Brain pericyte (primary cell): Measurements from ENCODE around the gene BCL2L13.
"Not testable (repeated sequence)": the region's sequence is repeated elsewhere in the genome, so short reads cannot be mapped to it uniquely, and the experiment has no call there.

ENCODE experiments used
- DNase-seq: peaks from one replicate; pipeline ENCODE4 v3.0.0-alpha.2; 2012; ENCODE audit warnings: low read depth, low spot score

Gene BCL2L13

GRCh38 chr22:17761138-17761488 is 122.6 kb downstream of the BCL2L13 start:
- no peak for DNase-seq

GRCh38 chr22:17763442-17763841 is 124.9 kb downstream of the BCL2L13 start:
- DNase-seq = not testable (repeated sequence)

GRCh38 chr22:17764036-17764435 is 125.5 kb downstream of the BCL2L13 start:
- no peak for DNase-seq

DNA sequence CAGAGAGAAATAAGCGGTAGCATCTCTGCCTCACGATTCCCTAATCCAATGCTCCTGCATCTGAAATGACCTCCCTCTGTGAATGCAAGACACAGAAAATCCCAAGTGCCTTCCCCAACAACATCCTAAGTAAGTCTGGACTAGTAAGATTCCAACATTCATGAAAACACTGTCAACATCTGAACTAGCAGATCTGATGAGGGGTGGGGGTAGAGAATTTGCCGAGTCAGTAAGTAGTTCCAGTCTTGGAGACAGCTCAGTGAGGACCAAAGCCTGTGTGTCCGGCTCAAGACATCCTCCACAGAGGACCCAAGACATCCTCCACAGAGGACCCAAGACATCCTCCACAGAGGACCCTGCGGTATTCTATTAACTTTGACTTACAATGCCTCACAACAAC is 126.3 kb downstream of the BCL2L13 start:
- DNase-seq = not testable (repeated sequence)

- DNase-seq = no peak
Observed at GRCh38 chr22:17767233-17768065, 128.9 kb downstream of the BCL2L13 start.

DNA sequence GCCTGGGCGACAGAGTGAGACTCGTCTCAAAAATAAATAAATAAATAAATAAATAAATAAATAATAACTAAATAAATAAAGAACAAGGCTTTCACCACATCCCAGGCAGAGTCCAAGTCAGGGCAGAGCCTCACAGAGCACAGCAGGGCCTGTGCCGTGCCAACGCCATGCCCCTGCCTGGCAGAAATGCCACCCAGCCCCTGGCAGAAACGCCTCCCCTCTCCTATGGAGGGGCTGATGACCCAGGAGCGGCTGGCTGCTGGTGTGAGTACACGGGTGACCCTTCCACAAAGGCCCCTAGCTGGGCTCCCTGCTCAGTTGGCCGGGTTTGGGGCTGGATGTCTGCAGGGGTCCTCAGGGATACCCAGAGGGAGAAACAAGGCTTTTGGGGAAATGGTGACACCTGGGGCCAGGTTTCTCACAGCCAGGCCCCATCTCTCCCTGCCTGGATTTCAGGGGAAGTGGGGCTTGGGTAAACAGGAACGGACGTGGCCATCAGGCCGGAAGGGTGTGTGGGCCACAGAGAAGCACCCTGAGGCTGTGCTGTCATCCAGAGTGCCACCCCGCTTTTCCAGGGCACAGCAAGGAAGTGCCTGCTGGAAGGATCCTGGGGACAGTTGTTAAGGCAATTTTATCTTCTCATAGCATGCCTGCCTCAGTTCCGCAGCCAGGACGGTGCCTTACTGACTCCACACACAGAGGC is 130.6 kb downstream of the BCL2L13 start:
- DNase-seq = no peak

DNA sequence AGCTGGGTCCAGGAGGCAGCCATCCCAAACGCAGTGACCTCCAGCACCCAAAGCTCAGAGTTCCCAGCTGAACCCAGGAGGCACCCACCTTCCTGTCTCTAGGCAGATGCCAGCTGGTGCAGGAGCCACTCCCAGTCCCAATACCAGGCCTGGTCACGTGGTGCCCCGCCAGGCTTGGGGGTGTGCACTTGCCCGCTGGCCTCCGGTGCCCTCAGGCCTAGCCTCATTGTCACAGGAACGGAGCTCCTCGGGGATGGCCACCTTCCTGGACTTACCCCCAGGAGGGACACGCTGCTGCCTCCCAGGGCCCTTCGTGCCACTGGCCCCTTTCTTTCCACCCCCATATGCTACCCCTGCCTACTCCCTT is 131.1 kb downstream of the BCL2L13 start:
- DNase-seq = no peak

- DNase-seq = no peak
Observed at GRCh38 chr22:17770180-17771077, 131.9 kb downstream of the BCL2L13 start.

DNA sequence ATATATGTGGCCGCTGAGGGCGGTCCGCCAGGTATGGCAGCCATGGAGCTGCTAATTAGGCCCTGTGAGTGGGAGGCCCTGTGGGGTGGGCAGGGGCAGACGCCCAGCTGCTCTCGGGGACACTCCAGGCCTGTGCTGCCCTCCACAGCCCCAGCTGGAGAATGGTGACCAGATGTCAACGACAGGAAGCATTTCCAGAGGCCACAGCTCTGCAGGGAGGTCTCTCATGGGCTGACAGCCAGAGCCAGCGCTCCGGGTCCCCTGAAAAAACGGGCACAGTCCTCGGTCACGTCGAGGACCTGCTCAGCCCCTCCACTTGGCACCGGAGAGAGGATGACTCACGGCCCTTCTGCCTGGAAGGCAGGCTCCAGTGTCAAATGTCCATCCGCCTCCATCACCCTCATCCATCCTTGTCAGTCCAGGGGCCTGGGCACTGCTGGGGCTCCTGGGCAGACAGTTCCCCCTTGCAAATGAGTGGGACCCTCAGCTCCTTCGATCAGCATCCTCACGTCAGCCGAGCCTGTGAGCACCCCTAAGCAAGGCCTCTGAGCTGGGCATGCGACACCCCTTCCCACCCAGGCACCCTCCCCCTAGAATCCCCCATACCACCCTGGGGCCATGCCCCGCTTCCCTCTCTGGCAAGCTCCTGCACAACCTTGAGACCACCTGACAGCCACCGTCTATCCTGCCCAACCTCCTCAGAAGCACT is 133.8 kb downstream of the BCL2L13 start:
- no peak for DNase-seq

GRCh38 chr22:17772958-17773605 is 134.5 kb downstream of the BCL2L13 start:
- no peak for DNase-seq

DNA sequence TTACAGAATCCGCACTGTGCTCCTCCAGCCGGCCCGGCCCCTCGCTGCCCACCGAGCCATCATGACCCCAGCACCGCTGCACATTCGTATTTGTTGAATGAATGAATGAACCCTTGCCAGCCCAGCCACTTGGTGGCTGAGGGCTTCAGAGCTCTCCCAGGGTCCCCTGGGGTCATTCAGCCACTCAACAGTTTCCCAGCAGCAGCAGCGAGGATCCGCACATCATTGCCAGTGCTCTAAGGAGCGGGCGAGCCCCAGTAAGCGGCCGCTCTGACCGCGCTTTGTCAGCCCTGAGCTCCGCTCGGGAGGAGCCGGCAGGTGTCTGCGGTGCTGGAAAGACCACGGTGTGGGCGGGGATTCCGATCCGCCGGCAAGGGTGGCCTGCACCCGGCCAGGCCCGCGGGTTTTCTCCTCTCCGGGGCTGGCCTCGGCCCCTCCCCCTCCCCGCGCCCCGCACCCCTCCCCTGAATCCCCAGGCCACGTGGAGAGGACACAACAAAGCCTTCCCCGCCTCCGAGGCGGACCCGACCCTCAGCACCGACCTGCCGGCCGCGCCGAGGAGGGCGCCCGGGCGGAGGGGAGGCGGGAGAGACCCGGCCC is 135.1 kb downstream of the BCL2L13 start:
- no peak for DNase-seq

GRCh38 chr22:17774206-17774925 is 135.8 kb downstream of the BCL2L13 start, which contains the start of gene BID:
Gene BID, minus strand, starts transcription at chr22:17774469. Its CDS starts 24,353 bp downstream, at chr22:17750116.
- DNase-seq = no peak

- no peak for DNase-seq
Observed at GRCh38 chr22:17774926-17775685, 136.5 kb downstream of the BCL2L13 start.

GRCh38 chr22:17775781-17776465 is 137.4 kb downstream of the BCL2L13 start:
- no peak for DNase-seq

DNA sequence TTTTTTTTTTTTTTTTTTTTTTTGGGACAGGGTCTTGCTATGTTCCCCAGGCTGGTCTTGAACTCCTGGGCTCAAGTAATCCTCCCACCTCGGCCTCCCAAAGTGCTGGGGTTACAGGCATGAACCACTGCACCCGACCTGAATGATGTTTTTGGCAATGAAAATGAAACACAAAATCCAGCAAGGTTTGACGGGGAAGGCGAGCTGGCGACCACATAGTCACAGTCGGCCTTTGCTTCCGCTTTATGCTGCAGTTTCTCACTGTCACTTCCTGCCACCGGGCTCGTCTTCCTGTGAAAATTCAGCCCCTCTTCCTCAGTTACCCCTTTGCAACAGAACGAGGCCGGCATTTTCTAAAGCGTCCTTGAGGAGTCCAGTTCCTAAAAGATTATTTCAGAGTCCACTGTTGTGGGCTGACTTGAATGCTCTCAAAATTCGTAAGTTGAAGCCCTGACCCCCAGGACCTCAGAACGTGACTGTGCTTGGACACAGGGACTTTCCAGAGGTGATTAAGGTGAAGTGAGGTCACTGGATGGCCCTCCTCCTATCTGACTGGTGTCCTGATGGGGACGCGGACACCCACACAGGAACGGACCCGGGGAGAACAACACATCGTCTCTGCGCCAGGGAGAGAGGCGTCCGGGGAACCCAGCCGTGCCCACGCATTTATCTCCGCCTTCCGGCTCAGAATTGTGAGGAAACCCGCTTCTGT is 138.6 kb downstream of the BCL2L13 start:
- no peak for DNase-seq

- DNase-seq = no peak
Observed at GRCh38 chr22:17777717-17778044, 139.1 kb downstream of the BCL2L13 start.

DNA sequence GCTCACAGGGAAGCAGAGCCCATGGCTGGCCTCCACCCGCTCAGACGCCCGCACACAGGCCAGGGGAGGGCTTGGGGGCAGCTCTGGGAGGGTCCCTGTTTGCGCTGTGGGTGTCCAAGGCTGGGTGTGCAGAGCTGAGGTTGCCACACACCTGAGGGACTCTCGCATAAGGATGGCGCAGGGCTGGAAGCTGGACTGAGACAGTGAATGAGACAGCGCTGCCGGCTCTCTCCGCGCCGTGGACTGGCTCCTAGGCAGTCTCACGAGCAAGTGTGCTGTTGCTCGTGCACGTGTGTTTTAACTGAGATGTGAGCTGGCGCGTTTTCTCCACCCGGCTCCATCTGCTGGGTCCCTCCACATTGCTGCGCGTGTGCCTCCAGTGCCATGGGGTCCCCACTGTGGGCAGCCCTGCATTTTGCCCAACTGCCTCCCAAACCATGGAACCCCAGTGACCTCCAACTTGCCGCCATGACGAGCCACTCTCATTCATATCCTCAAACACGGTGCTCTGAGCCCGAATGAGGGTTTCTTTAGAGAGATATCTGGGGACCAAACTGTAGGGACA is 139.9 kb downstream of the BCL2L13 start:
- DNase-seq = no peak
